ENCODE data around the gene ERFL.
"Not testable (repeated sequence)": the region's sequence is repeated elsewhere in the genome, so short reads cannot be mapped to it uniquely, and the experiment has no call there.

DNA sequence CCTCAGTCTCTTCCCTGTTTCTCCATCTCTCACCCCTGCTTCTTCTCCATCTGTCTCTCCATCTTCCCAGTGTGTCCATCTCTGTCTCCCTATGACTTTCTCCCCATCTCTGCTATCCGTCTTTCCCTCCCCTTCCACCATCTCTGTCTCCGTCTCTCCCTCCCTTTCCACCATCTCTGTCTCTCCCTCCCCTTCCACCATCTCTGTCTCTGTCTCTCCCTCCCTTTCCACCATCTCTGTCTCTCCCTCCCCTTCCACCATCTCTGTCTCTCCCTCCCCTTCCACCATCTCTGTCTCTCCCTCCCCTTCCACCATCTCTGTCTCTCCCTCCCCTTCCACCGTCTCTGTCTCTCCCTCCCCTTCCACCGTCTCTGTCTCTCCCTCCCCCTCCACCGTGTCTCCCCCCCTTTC lies 13.8 kb downstream of the ERFL start:
- TF ChIP-seq, protein P1, sequence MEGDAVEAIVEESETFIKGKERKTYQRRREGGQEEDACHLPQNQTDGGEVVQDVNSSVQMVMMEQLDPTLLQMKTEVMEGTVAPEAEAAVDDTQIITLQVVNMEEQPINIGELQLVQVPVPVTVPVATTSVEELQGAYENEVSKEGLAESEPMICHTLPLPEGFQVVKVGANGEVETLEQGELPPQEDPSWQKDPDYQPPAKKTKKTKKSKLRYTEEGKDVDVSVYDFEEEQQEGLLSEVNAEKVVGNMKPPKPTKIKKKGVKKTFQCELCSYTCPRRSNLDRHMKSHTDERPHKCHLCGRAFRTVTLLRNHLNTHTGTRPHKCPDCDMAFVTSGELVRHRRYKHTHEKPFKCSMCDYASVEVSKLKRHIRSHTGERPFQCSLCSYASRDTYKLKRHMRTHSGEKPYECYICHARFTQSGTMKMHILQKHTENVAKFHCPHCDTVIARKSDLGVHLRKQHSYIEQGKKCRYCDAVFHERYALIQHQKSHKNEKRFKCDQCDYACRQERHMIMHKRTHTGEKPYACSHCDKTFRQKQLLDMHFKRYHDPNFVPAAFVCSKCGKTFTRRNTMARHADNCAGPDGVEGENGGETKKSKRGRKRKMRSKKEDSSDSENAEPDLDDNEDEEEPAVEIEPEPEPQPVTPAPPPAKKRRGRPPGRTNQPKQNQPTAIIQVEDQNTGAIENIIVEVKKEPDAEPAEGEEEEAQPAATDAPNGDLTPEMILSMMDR (IDR thresholded peaks at IDR 0.05; ENCODE audit: low read depth, low read length): not testable (repeated sequence)
- not testable (repeated sequence) for TF ChIP-seq EZH2phosphoT487 (IDR thresholded peaks at IDR 0.05; ENCODE audit: low read depth)

Data from OCI-LY3 (cell line).